Measurements from ENCODE around the gene SNAP29.

DNA sequence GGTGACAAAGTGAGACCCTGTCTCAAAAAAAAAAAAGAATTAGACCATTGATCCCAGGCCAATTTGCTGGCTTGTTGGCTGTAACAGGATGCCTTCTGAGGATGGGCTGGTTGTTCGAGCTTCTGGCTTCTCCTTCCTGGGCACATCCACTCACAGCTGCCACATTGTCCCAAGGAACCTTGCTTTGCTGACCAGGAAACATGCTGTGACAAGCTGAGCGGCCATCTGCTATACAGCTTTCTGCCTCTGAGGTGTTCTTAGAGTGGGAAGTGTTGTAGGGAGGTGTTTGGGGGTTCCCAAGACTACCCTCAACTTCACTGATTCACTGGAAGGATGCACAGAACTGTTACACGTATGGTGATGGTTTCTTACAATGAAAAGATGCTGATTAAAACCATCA is 6.5 kb downstream of the SNAP29 start:
- TF ChIP-seq, protein P1, sequence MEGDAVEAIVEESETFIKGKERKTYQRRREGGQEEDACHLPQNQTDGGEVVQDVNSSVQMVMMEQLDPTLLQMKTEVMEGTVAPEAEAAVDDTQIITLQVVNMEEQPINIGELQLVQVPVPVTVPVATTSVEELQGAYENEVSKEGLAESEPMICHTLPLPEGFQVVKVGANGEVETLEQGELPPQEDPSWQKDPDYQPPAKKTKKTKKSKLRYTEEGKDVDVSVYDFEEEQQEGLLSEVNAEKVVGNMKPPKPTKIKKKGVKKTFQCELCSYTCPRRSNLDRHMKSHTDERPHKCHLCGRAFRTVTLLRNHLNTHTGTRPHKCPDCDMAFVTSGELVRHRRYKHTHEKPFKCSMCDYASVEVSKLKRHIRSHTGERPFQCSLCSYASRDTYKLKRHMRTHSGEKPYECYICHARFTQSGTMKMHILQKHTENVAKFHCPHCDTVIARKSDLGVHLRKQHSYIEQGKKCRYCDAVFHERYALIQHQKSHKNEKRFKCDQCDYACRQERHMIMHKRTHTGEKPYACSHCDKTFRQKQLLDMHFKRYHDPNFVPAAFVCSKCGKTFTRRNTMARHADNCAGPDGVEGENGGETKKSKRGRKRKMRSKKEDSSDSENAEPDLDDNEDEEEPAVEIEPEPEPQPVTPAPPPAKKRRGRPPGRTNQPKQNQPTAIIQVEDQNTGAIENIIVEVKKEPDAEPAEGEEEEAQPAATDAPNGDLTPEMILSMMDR (IDR thresholded peaks at IDR 0.05) = no peak
- TF ChIP-seq POLR2A (IDR thresholded peaks at IDR 0.05) = no peak
